HEK293 (cell line): ENCODE measurements around the gene DNAJC13.

ENCODE experiments used
- ZNF510 ChIP-seq: fragments of 450-650 bp; formaldehyde crosslinking; IDR thresholded peaks from 2 replicates; pipeline ENCODE4 v1.5.1; 2018; ENCODE audit warnings: mild to moderate bottlenecking, missing genetic modification characterization, missing biosample characterization; ENCODE audit not compliant: insufficient replicate concordance
- ZNF530 ChIP-seq: fragments of 450-650 bp; formaldehyde crosslinking; IDR thresholded peaks from 2 replicates; pipeline ENCODE4 v1.5.1; 2016; ENCODE audit warnings: low read depth, missing biosample characterization, missing genetic modification characterization
- ZNF548 ChIP-seq: fragments of 450-650 bp; formaldehyde crosslinking; IDR thresholded peaks from 2 replicates; pipeline ENCODE4 v1.5.1; 2016; ENCODE audit warnings: missing biosample characterization, missing genetic modification characterization
- TF ChIP-seq, protein P1 (sequence below): fragments of 450-650 bp; formaldehyde crosslinking; IDR thresholded peaks from 2 replicates; pipeline ENCODE4 v1.5.1; 2016; ENCODE audit warnings: missing biosample characterization, missing genetic modification characterization
- TF ChIP-seq, protein P2 (sequence below): fragments of 450-650 bp; formaldehyde crosslinking; IDR thresholded peaks from 2 replicates; pipeline ENCODE4 v1.5.1; 2016; ENCODE audit warnings: missing biosample characterization, missing genetic modification characterization

DNA sequence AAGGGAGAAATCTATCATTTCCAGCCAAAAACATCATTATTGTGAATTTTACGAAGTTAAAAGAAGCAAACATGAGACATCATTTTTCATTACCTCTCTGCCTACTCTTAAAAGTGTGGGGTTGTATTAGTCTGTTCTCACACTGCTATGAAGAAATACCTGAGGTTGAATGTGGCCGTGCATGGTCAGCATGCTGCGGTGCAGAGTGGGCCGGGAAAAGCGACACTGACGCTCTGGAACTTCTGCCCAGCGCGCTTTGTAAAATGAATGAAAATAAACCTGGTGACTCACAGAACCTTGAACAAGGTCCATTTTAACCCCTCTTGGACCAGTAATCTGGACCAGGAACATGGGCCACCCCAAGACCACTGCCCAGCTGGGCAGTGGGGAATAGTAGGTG, 31.0 kb upstream of the DNAJC13 start:
- TF ChIP-seq, protein P1, sequence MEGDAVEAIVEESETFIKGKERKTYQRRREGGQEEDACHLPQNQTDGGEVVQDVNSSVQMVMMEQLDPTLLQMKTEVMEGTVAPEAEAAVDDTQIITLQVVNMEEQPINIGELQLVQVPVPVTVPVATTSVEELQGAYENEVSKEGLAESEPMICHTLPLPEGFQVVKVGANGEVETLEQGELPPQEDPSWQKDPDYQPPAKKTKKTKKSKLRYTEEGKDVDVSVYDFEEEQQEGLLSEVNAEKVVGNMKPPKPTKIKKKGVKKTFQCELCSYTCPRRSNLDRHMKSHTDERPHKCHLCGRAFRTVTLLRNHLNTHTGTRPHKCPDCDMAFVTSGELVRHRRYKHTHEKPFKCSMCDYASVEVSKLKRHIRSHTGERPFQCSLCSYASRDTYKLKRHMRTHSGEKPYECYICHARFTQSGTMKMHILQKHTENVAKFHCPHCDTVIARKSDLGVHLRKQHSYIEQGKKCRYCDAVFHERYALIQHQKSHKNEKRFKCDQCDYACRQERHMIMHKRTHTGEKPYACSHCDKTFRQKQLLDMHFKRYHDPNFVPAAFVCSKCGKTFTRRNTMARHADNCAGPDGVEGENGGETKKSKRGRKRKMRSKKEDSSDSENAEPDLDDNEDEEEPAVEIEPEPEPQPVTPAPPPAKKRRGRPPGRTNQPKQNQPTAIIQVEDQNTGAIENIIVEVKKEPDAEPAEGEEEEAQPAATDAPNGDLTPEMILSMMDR (tag by site-specific recombination) = no peak
- TF ChIP-seq, protein P2, sequence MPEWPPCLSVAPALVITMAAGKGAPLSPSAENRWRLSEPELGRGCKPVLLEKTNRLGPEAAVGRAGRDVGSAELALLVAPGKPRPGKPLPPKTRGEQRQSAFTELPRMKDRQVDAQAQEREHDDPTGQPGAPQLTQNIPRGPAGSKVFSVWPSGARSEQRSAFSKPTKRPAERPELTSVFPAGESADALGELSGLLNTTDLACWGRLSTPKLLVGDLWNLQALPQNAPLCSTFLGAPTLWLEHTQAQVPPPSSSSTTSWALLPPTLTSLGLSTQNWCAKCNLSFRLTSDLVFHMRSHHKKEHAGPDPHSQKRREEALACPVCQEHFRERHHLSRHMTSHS (tag by site-specific recombination) = no peak
- TF ChIP-seq ZNF548 (tag by site-specific recombination) = no peak
- no peak for TF ChIP-seq ZNF530 (tag by site-specific recombination)
- no peak for TF ChIP-seq ZNF510 (tag by site-specific recombination)
